ENCODE results near the gene KRTAP2-2.

DNA sequence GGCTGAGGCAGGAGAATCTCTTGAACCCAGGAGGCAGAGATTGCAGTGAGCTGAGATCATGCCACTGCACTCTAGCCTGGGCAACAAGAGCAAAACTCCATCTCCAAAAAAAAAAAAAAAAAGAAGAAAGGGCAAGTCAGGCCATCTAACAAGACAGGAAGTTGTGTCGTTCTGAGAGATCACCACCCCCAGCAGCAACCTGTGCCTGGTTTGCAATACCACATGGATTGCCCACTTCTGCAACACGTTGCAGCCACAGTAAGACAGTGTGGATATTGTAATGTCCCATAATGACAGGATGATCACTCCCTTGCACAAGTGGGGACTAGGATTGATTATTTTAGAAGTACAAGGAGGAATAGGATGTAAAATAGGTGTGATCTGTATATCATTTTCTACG, 14.0 kb upstream of the KRTAP2-2 start:
- TF ChIP-seq YY1 (IDR thresholded peaks at IDR 0.05; ENCODE audit: insufficient read depth, insufficient read length): no peak
- no peak for TF ChIP-seq ZNF274 (IDR thresholded peaks at IDR 0.05; ENCODE audit: low read depth, low read length)
- TF ChIP-seq SUZ12 (IDR thresholded peaks at IDR 0.05; ENCODE audit: extremely low read depth, insufficient read depth, insufficient read length): no peak

All from NT2/D1 (cell line).